ENCODE data around the gene ENOX1.

The ENOX1 gene

GRCh38 chr13:43555667-43556066 lies 231.1 kb downstream of the ENOX1 start:
- no peak for DNase-seq (ENCODE audit: low read depth in 1 of 2, low spot score in 1 of 2)

DNA sequence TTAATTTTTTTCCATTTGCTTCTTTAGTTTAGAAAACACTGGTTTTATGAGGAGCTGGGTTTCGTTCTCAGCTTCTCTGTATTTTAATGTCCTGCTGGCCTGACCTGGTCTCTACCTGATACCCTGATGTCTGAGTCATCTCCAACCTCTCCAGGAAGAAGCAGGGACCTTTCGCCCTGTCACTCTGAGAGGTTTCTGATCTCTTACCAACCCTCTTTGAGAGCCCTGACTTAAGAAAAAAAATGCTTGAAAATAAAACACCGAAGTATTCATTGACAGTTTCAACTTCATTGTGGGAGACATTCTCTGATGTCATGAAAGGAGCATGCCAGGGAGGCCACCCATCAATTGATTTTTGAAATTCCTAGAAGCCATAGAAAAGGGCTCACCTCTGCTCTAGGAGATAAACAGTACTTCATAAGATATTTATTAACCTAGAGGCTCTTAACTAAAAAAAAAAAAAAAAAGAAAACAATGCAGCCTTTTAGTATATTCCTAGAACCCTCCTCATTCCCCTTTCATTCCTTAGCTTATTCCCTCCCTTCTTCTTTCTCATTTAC lies 234.8 kb downstream of the ENOX1 start:
- no peak for DNase-seq (ENCODE audit: low read depth in 1 of 2, low spot score in 1 of 2)

- DNase-seq (ENCODE audit: low read depth in 1 of 2, low spot score in 1 of 2), result no peak
These were observed 240.0 kb downstream of the ENOX1 start for GRCh38 chr13:43546816-43547215.

GRCh38 chr13:43546251-43546650 lies 240.5 kb downstream of the ENOX1 start:
- DNase-seq (ENCODE audit: low read depth in 1 of 2, low spot score in 1 of 2), result no peak

GRCh38 chr13:43545317-43545874 lies 241.4 kb downstream of the ENOX1 start:
- no peak for DNase-seq (ENCODE audit: low read depth in 1 of 2, low spot score in 1 of 2)

GRCh38 chr13:43544631-43545030 lies 242.1 kb downstream of the ENOX1 start:
- DNase-seq (ENCODE audit: low read depth in 1 of 2, low spot score in 1 of 2), result no peak

GRCh38 chr13:43544011-43544410 lies 242.8 kb downstream of the ENOX1 start:
- no peak for DNase-seq (ENCODE audit: low read depth in 1 of 2, low spot score in 1 of 2)

DNA sequence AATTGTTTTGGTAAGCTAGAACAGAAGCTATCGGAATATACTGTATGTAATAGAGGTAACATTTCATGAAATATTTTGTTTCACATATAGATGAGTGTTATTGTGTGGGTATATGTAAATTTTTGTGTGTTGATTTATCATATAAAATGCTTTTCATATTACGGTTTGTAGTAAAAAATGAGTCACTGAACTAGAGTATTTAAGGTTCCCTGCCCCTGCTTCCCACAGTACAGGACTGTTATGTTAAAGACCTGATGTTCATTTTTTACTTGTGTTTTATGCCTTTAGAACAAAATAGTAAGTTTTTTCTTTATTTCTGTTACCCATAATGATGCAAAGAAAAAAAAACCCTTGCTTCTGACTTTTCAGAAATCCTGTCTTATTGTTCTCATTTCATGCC lies 243.4 kb downstream of the ENOX1 start:
- DNase-seq (ENCODE audit: low read depth in 1 of 2, low spot score in 1 of 2), result no peak

- DNase-seq (ENCODE audit: low read depth in 1 of 2, low spot score in 1 of 2), result no peak
These were observed 249.6 kb downstream of the ENOX1 start for GRCh38 chr13:43537124-43537523.

DNA sequence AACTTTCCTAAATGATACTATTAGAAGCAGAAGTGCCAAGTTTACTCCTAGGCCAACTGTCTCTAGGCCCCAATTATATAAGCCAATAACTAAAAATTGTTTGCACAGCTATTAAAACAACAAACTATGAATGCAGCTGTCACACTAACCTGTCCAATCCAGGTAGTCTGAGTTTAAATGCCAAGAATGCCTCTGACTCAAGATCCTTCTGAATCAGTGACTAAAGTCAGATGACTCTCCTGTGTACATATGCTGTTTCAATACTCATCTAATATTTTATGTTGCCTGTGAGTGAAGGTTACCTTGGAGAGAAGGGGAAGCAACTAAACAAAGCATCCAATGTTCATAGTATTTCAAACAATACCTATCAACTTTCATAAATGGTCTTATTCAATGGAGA lies 257.0 kb downstream of the ENOX1 start:
- no peak for DNase-seq (ENCODE audit: low read depth in 1 of 2, low spot score in 1 of 2)

DNA sequence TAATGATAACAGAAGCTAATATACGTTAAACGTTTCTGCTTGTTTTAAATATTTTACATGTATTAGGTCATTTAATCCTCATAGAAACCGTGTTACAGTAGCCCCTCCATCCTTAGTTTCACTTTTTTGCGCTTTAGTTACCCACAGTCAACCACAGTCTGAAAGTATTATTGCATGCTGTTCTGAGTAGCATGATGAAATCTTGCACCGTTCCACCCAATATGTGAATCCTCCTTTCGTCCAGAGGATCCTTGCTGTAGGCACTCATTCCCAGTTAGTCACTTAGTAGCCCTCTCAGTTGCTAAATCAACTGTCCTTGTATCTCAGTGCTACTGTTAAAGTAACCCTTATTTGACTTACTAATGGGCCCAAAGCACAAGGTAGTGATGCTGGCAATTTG lies 257.8 kb downstream of the ENOX1 start:
- no peak for DNase-seq (ENCODE audit: low read depth in 1 of 2, low spot score in 1 of 2)

DNA sequence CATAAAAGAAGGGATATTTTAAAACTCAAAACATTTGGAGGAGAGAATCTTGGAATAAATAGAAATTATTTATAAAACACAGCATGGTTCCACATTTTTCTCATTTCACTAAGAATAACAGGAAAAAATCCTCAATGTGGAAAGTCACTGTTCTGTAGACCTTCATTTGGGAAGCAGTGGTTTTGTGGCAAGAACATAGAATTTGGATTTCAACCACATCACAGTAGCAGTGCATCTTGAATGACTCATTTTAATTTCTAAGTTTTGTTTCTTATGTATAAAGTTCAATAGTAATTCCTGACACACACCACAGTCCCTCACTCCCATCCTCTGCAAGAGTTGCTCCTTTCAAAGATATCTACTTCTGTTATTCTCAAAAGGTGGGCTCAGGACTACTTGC lies 264.0 kb downstream of the ENOX1 start:
- DNase-seq (ENCODE audit: low read depth in 1 of 2, low spot score in 1 of 2), result no peak

DNA sequence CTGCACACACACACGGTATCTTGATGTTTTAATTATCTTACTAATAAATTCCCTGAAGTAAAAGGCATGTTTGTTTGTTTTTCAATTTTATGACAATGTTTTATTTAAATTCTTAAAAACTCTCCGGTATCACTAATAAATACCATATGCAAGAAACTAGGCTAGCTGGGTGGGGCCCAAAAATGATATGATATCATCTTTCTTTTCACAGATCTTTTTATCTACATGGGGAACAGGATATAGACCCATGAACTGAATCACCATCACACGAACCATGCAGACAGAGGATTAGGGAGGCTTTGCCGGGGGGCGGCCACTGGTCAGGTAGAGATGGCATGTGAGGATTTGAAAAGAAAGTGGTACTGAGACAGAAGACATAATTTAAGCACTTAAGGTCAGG lies 266.4 kb downstream of the ENOX1 start:
- DNase-seq (ENCODE audit: low read depth in 1 of 2, low spot score in 1 of 2), result no peak

DNA sequence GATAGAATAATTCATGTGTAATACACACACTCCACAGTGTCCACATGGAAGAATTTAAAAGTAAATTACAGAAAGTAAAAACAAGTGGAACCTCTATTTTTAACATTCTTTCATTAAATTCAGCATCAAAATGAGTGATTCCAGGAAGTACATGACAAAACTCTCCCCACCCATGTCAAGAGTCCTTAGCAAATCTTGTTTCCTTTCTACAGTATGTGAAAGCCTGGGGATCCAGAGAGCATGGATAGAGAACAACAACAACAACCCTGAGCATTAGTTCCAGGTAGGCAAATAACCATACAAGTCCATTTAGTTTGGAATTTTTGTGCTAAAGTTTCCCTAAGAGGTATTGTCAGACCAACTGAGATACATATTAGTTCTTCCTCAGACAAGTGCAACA lies 267.9 kb downstream of the ENOX1 start:
- DNase-seq (ENCODE audit: low read depth in 1 of 2, low spot score in 1 of 2), result no peak

GRCh38 chr13:43516401-43516833 lies 270.4 kb downstream of the ENOX1 start:
- no peak for DNase-seq (ENCODE audit: low read depth in 1 of 2, low spot score in 1 of 2)

DNA sequence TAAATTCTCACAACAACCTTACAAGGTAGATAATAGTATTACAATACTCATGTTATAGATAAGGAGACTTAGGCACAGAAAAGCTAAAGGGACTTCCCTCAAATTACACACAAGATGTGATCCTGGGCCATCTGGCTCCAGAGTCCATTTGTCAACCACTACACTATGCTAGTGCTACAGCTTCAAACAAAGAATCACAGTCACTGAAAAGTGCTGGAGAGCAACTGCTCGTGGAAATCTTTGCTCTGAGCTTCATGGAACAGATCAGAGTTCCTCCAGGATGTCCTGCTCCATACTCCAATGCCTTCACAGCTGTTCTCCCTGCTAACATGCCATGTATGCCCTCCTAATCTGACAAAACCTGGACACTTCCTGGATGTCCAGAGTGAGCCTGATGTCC lies 271.2 kb downstream of the ENOX1 start:
- DNase-seq (ENCODE audit: low read depth in 1 of 2, low spot score in 1 of 2), result no peak

DNA sequence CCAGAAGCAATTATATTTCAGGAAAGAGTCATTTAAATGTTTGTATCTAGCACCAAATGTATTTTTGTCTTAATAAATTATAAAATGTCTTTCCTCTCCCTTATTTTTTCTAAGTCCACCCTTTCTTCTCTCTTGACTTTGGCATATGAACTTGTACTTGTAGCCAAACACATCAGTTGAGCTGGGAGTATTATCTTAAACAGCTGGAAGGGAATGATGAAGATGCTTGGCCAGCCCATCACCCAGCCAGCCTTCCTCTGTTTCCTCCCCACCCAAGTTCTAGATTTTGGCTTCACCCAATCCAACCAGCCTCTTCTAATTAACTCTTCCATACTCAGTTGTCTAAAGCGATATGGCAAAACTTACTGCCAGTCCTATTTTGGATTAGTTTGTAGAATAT lies 272.5 kb downstream of the ENOX1 start:
- no peak for DNase-seq (ENCODE audit: low read depth in 1 of 2, low spot score in 1 of 2)

GRCh38 chr13:43512221-43512620 lies 274.6 kb downstream of the ENOX1 start:
- DNase-seq (ENCODE audit: low read depth in 1 of 2, low spot score in 1 of 2), result no peak

DNA sequence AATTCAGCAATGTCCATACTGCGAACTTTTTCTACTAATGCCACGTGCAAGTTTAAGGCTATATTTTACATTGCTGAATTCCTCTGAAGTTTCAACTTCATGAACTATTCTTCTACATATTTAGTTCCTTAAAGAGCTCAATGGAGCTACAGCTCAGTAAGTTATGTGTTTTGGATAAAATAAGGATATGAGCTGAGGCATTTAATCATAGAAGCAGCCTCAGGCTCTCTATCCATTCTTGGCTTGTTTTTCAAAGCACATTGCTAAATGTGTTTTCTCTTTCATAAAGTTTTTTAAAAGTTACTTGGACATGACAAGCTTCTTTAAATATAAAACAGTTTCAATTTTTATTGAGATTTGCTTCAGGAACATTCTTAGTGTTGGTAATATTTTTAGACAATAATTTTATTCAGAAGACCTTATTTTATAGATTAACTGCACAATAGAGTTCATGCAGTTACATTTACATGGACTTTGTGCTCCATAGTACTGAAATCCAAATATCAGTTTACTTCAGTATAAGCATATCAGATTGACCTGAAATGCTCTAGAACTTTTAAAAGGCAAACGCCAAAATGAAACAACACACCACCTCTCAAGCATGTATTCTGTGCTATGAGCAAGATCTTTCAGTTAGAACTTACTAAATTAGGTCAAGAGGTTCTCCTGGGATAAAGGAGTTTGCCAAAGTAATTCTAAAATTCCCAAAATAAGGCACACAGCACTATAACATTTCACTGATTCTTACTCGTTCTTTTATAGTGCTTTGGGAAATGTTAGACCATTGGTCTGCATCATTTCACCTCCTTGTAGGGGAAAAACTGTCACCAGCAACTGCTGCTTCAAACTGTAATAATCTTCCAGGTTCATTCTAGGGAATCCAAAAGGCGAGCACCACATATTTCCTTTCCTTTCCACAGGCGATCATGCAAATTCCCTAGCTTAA lies 275.5 kb downstream of the ENOX1 start:
- no peak for DNase-seq (ENCODE audit: low read depth in 1 of 2, low spot score in 1 of 2)

DNA sequence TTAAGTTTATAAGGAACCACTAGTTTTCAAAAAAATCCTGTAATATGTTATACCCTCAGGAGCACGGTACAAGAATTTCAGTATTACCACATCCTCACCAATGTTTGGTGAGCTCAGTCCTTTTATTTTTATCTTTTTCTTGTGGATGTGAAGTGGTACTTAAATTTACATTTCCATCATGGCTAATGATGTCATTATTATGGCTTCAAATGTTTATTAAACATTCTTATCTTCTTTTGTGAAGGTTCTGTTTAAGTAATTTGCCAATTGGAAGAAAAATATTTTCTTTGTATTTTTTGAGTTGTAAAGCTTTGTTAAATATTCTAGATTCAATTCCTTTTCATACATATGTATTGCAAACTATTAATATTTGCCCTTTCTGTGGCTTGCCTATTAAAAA lies 291.0 kb downstream of the ENOX1 start:
- no peak for DNase-seq (ENCODE audit: low read depth in 1 of 2, low spot score in 1 of 2)

DNA sequence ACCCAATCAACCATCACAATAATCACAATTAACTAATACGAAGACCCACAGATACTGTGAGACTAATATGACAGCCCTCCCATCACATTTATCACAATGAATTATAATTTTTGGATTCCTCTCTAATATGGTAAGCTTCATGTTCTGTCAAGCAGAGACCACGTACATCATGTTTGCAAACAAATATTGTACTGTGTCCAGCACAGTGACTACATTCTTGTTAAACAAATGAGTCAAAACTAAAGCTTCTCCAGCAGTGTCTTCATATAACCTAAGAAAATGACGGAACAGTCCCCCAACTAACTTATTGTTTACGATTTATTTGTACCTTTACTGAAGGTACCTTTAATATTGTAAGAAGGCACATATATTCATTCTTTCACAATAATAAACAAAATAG lies 292.6 kb downstream of the ENOX1 start:
- no peak for DNase-seq (ENCODE audit: low read depth in 1 of 2, low spot score in 1 of 2)

- DNase-seq (ENCODE audit: low read depth in 1 of 2, low spot score in 1 of 2), result no peak
These were observed 293.2 kb downstream of the ENOX1 start for GRCh38 chr13:43493496-43494000.

Data from stimulated activated CD4-positive, alpha-beta T cell treated with anti-CD3 and anti-CD28 coated beads, Interleukin-15, amount 100 ng/mL, for 1 hour (primary cell).